HG03565 (cell line): ENCODE results near the gene CACNB2.
A peak's percentile ranks its signal among the peaks of the same experiment; 100 is the strongest.

Experiments used
- ATAC-seq: cut with Tn5 transposase; IDR thresholded peaks from one replicate; pipeline ENCODE4 v1.9.1; 2021; ENCODE audit warnings: mild to moderate bottlenecking, moderate library complexity; ENCODE audit not compliant: unreplicated experiment

The CACNB2 gene

GRCh38 chr10:18278181-18278580 lies 138.0 kb downstream of the CACNB2 start:
- no peak for ATAC-seq

GRCh38 chr10:18279173-18279572 lies 138.9 kb downstream of the CACNB2 start:
- ATAC-seq = no peak

- no peak for ATAC-seq
Measured at GRCh38 chr10:18282094-18282493, 141.9 kb downstream of the CACNB2 start.

- ATAC-seq = no peak
Measured at GRCh38 chr10:18290651-18291313, 150.6 kb downstream of the CACNB2 start.

GRCh38 chr10:18293536-18294510 lies 153.6 kb downstream of the CACNB2 start:
- ATAC-seq = peak; percentile 60

GRCh38 chr10:18294633-18295032 lies 154.4 kb downstream of the CACNB2 start:
- no peak for ATAC-seq

- ATAC-seq = no peak
Measured at GRCh38 chr10:18297659-18298058, 157.4 kb downstream of the CACNB2 start.

- ATAC-seq = no peak
Measured at GRCh38 chr10:18298256-18298655, 158.0 kb downstream of the CACNB2 start.

- no peak for ATAC-seq
Measured at GRCh38 chr10:18303851-18304801, 163.9 kb downstream of the CACNB2 start.

- no peak for ATAC-seq
Measured at GRCh38 chr10:18306031-18306430, 165.8 kb downstream of the CACNB2 start.

- ATAC-seq = no peak
Measured at GRCh38 chr10:18308600-18308999, 168.4 kb downstream of the CACNB2 start.

- ATAC-seq = no peak
Measured at GRCh38 chr10:18310761-18311160, 170.5 kb downstream of the CACNB2 start.

- peak; percentile 96 for ATAC-seq
Measured at GRCh38 chr10:18312374-18313139, 172.3 kb downstream of the CACNB2 start.

- no peak for ATAC-seq
Measured at GRCh38 chr10:18313140-18313530, 172.9 kb downstream of the CACNB2 start.

- ATAC-seq = no peak
Measured at GRCh38 chr10:18313626-18314025, 173.4 kb downstream of the CACNB2 start.

GRCh38 chr10:18319628-18320027 lies 179.4 kb downstream of the CACNB2 start:
- no peak for ATAC-seq

GRCh38 chr10:18321371-18321770 lies 181.1 kb downstream of the CACNB2 start:
- ATAC-seq = no peak

GRCh38 chr10:18323916-18324315 lies 183.7 kb downstream of the CACNB2 start:
- ATAC-seq = no peak

- ATAC-seq = no peak
Measured at GRCh38 chr10:18325410-18325809, 185.2 kb downstream of the CACNB2 start.

GRCh38 chr10:18325889-18326531 lies 185.8 kb downstream of the CACNB2 start:
- no peak for ATAC-seq
